Suppressor macrophage (primary cell): ENCODE measurements around the gene JADE3.

Experiments
- DNase-seq, 4 experiments: peaks; one replicate each; pipeline ENCODE4 v3.0.0-alpha.2; 2020 to 2022
- total RNA-seq, 17 experiments: gene quantifications; one replicate each; lab custom pipeline; 2026; ENCODE audit warnings: mixed read lengths in 6 of 17, inconsistent platforms in 3 of 17; lab: John Stamatoyannopoulos, UW

JADE3 gene
- total RNA-seq, result 1.4 to 11.6 (median 2.5) reads per million in 17 experiments

- DNase-seq, result peak; percentile 39 to 72 (median 54)
Observed at GRCh38 chrX:46912098-46912602, at the start of gene JADE3. Gene JADE3, plus strand, starts transcription at chrX:46912421. Its CDS starts 72,474 bp downstream, at chrX:46984895.

- no peak for DNase-seq
Observed at GRCh38 chrX:46863072-46863471, 49.1 kb upstream of the JADE3 start.

GRCh38 chrX:46864606-46865005 is 47.6 kb upstream of the JADE3 start:
- no peak for DNase-seq

GRCh38 chrX:46865281-46865680 is 46.9 kb upstream of the JADE3 start:
- peak; percentile 46 to 83 (median 62) for DNase-seq

- peak in 1 of 4 experiments; percentile 1 for DNase-seq
Observed at GRCh38 chrX:46866726-46867125, 45.5 kb upstream of the JADE3 start.

- DNase-seq, result no peak
Observed at GRCh38 chrX:46873746-46874145, 38.5 kb upstream of the JADE3 start.

- DNase-seq, result no peak
Observed at GRCh38 chrX:46876901-46877300, 35.3 kb upstream of the JADE3 start.

- no peak for DNase-seq
Observed at GRCh38 chrX:46882266-46882665, 30.0 kb upstream of the JADE3 start.

- no peak for DNase-seq
Observed at GRCh38 chrX:46884799-46885198, 27.4 kb upstream of the JADE3 start.

- DNase-seq, result no peak
Observed at GRCh38 chrX:46898207-46898606, 14.0 kb upstream of the JADE3 start.

GRCh38 chrX:46903458-46904242 is 8.6 kb upstream of the JADE3 start:
- peak; percentile 52 to 80 (median 70) for DNase-seq

GRCh38 chrX:46904626-46905025 is 7.6 kb upstream of the JADE3 start:
- DNase-seq, result no peak

- DNase-seq, result no peak
Observed at GRCh38 chrX:46910415-46910814, 1.8 kb upstream of the JADE3 start.

GRCh38 chrX:46912603-46913491 is 626 bp downstream of the JADE3 start:
- peak; percentile 27 to 71 (median 53) for DNase-seq

GRCh38 chrX:46913667-46914066 is 1.4 kb downstream of the JADE3 start:
- peak in 3 of 4 experiments; percentile 0 to 13 (median 7) for DNase-seq

- DNase-seq, result no peak
Observed at GRCh38 chrX:46916273-46916672, 4.1 kb downstream of the JADE3 start.

GRCh38 chrX:46917622-46918021 is 5.4 kb downstream of the JADE3 start:
- DNase-seq, result no peak

GRCh38 chrX:46918434-46918833 is 6.2 kb downstream of the JADE3 start:
- DNase-seq, result no peak

- DNase-seq, result no peak
Observed at GRCh38 chrX:46920235-46920634, 8.0 kb downstream of the JADE3 start.

GRCh38 chrX:46922611-46923010 is 10.4 kb downstream of the JADE3 start:
- no peak for DNase-seq

GRCh38 chrX:46927718-46928117 is 15.5 kb downstream of the JADE3 start:
- no peak for DNase-seq

GRCh38 chrX:46929439-46930261 is 17.4 kb downstream of the JADE3 start:
- no peak for DNase-seq
